Measurements from ENCODE around the gene FUT4.

The FUT4 gene

GRCh38 chr11:94583213-94583865, 39.6 kb downstream of the FUT4 start:
- TF ChIP-seq CTCF (IDR thresholded peaks at IDR 0.05; ENCODE audit: insufficient read depth, low read length, missing control alignments) = no peak
- POLR2A ChIA-PET = no interaction called here
- no peak overlapping the region for H3K4me3 ChIP-seq (ENCODE audit: low read depth, low read length)
- DNase-seq (ENCODE audit: low read depth, low spot score) = no peak
- CTCF ChIA-PET = no interaction called here

GRCh38 chr11:94583866-94584500, 40.3 kb downstream of the FUT4 start:
- POLR2A ChIA-PET = no interaction called here
- no peak for DNase-seq (ENCODE audit: low read depth, low spot score)
- no peak overlapping the region for H3K4me3 ChIP-seq (ENCODE audit: low read depth, low read length)
- no peak for TF ChIP-seq CTCF (IDR thresholded peaks at IDR 0.05; ENCODE audit: insufficient read depth, low read length, missing control alignments)
- CTCF ChIA-PET = interaction anchor here (1.4 kb wide), 1 partner anchor 12 kb away, joined by 7 read pairs; no protein-coding TSS in a partner anchor

GRCh38 chr11:94584978-94585377, 41.3 kb downstream of the FUT4 start:
- H3K4me3 ChIP-seq (ENCODE audit: low read depth, low read length) = no peak overlapping the region
- ChIA-PET CTCF (interaction anchor here (1.4 to 8.8 kb wide), 3 partner anchors 11 to 64 kb away, joined by 7 to 87 read pairs (median 15); no protein-coding TSS in a partner anchor), POLR2A (no interaction called here)
- DNase-seq (ENCODE audit: low read depth, low spot score) = no peak
- TF ChIP-seq CTCF (IDR thresholded peaks at IDR 0.05; ENCODE audit: insufficient read depth, low read length, missing control alignments) = no peak

- no peak overlapping the region for H3K4me3 ChIP-seq (ENCODE audit: low read depth, low read length)
- ChIA-PET CTCF (interaction anchor here (1.4 to 8.8 kb wide), 3 partner anchors 11 to 65 kb away, joined by 7 to 87 read pairs (median 15); no protein-coding TSS in a partner anchor), POLR2A (no interaction called here)
- no peak for TF ChIP-seq CTCF (IDR thresholded peaks at IDR 0.05; ENCODE audit: insufficient read depth, low read length, missing control alignments)
- DNase-seq (ENCODE audit: low read depth, low spot score) = no peak
These were observed 41.7 kb downstream of the FUT4 start for GRCh38 chr11:94585399-94585798.

- POLR2A ChIA-PET = interaction anchor here (0.7 kb wide), 1 partner anchor 33 kb away, joined by 3 read pairs; no protein-coding TSS in a partner anchor
- CTCF ChIA-PET = interaction anchor here (3.2 to 8.8 kb wide), 3 partner anchors 10 to 66 kb away, joined by 12 to 87 read pairs (median 15); no protein-coding TSS in a partner anchor
- no peak for DNase-seq (ENCODE audit: low read depth, low spot score)
- no peak overlapping the region for H3K4me3 ChIP-seq (ENCODE audit: low read depth, low read length)
- no peak for TF ChIP-seq CTCF (IDR thresholded peaks at IDR 0.05; ENCODE audit: insufficient read depth, low read length, missing control alignments)
These were observed 42.8 kb downstream of the FUT4 start for GRCh38 chr11:94586546-94586945.

- no peak for DNase-seq (ENCODE audit: low read depth, low spot score)
- ChIA-PET POLR2A (interaction anchor here (0.7 kb wide), 1 partner anchor 33 kb away, joined by 3 read pairs; no protein-coding TSS in a partner anchor), CTCF (interaction anchor here (0.6 to 8.8 kb wide), 4 partner anchors 10 to 70 kb away, joined by 3 to 87 read pairs (median 14); no protein-coding TSS in a partner anchor)
- no peak overlapping the region for H3K4me3 ChIP-seq (ENCODE audit: low read depth, low read length)
- no peak for TF ChIP-seq CTCF (IDR thresholded peaks at IDR 0.05; ENCODE audit: insufficient read depth, low read length, missing control alignments)
These were observed 43.3 kb downstream of the FUT4 start for GRCh38 chr11:94586978-94587377.
